Thoracic aorta (tissue), 2 donors: ENCODE results near the gene WSB2. TPM values are rescaled to one million over a fixed set of nuclear protein-coding genes. Genes with fewer than 3 reads are reported as not detected.

Experiments used
- ATAC-seq: fragments of 150-250 bp; one replicate; pipeline ENCODE4 v1.8.0; 2017; ENCODE audit warnings: low read depth; ENCODE audit not compliant: insufficient number of reproducible peaks, low FRiP score
- DNase-seq: peaks from one replicate; pipeline ENCODE4 v3.0.0-alpha.2; 2020; ENCODE audit warnings: low spot score
- H3K27ac ChIP-seq, 2 donors: fragments of 200-600 bp; sonication (generic); 1 replicate in 1 of 2; 2 replicates in 1 of 2; pipeline ENCODE4 v1.5.1; 2016; ENCODE audit warnings: mild to moderate bottlenecking in 2 of 2, moderate library complexity in 2 of 2
- H3K27me3 ChIP-seq: fragments of 200-600 bp; sonication (generic); replicated peaks from 2 replicates; pipeline ENCODE4 v1.6.0; 2016; ENCODE audit warnings: mild to moderate bottlenecking; ENCODE audit not compliant: insufficient read depth
- H3K36me3 ChIP-seq: fragments of 200-600 bp; sonication (generic); one replicate; pipeline ENCODE4 v1.5.1; 2016
- H3K4me1 ChIP-seq, 2 donors: fragments of 200-600 bp; sonication (generic); 1 replicate in 1 of 2; 2 replicates in 1 of 2; pipeline versions ENCODE4 v1.5.1 to v1.6.0; 2016; ENCODE audit warnings: low read depth in 2 of 2, mild to moderate bottlenecking in 1 of 2; ENCODE audit not compliant: control insufficient read depth in 1 of 2
- H3K4me3 ChIP-seq: fragments of 200-600 bp; sonication (generic); 2 replicates; pipeline ENCODE4 v1.5.1; 2016; ENCODE audit warnings: mild to moderate bottlenecking
- H3K9me3 ChIP-seq: fragments of 200-600 bp; sonication (generic); 2 replicates; pipeline ENCODE4 v1.5.1; 2016
- total RNA-seq, 2 donors: library from RNA; depleted of rRNA; stranded (reverse); fragments of >200 nt; gene quantifications; one replicate each; pipeline versions ENCODE4 v1.1.0 to v1.2.3, GENCODE V29; 2016
- TF ChIP-seq, protein P1 (sequence below): fragments of 200-600 bp; sonication (generic); IDR thresholded peaks from one replicate; pipeline ENCODE4 v1.5.1; 2019; ENCODE audit warnings: antibody characterized with exemption

The WSB2 gene
- total RNA-seq, 2 donors from 2014 or later: 88.9 to 95.1 TPM

GRCh38 chr12:118070650-118071049 is 9.7 kb upstream of the WSB2 start:
- Histone ChIP-seq H3K9me3 (no peaks in the 10 kb centered on the region), H3K27ac (no peak overlapping the region), H3K4me3 (no peak overlapping the region), H3K27me3 (no peaks in the 10 kb centered on the region), H3K36me3 (no peaks in the 10 kb centered on the region), H3K4me1 (no peaks in the 10 kb centered on the region)
- DNase-seq (no peak), ATAC-seq (no peak)
- TF ChIP-seq, protein P1, sequence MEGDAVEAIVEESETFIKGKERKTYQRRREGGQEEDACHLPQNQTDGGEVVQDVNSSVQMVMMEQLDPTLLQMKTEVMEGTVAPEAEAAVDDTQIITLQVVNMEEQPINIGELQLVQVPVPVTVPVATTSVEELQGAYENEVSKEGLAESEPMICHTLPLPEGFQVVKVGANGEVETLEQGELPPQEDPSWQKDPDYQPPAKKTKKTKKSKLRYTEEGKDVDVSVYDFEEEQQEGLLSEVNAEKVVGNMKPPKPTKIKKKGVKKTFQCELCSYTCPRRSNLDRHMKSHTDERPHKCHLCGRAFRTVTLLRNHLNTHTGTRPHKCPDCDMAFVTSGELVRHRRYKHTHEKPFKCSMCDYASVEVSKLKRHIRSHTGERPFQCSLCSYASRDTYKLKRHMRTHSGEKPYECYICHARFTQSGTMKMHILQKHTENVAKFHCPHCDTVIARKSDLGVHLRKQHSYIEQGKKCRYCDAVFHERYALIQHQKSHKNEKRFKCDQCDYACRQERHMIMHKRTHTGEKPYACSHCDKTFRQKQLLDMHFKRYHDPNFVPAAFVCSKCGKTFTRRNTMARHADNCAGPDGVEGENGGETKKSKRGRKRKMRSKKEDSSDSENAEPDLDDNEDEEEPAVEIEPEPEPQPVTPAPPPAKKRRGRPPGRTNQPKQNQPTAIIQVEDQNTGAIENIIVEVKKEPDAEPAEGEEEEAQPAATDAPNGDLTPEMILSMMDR: no peak

DNA sequence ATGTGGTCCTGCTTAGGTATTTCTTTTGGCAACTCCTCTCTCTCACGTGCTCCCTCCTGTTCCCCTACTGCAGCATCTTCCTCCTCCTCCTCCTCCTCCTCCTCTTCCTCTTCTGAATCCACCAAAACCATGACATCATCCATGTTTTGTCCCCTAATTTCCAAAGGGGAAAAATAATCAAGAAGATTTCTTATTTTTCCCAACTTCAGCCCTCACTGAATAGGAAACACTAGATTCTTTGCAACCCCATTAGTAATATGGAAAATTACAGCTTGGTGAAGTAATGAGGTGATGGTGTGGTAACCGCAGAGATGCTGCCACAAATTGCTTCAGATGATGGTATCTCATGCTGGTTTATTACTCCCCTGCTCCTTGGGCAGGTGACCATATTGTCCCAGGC is 7.5 kb upstream of the WSB2 start:
- Histone ChIP-seq H3K27ac (no peak overlapping the region), H3K4me1 (peaks cover 12 to 16% of the 10 kb centered on the region in 2 donors), H3K36me3 (no peaks in the 10 kb centered on the region), H3K4me3 (no peak overlapping the region), H3K9me3 (no peaks in the 10 kb centered on the region), H3K27me3 (no peaks in the 10 kb centered on the region)
- DNase-seq: no peak
- TF ChIP-seq, protein P1: no peak
- no peak for ATAC-seq

DNA sequence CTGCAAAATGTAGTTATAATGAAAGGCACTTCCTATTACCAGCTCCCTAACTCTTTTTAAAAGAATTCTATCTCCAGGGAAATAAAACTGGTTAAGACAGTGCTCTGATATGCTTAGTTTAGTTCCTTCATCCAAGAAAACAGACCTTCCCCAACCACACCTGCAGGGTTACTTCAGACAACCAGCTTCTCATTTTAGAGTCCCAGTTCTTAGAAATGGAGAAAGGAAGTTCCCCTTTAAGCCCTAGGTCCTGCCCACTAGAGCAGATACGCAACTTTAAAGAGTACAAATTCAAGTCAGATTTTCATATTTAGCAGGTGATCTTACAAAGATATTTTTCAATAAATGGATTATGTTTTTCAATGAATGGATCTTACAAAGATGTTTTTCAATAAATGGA is 4.4 kb upstream of the WSB2 start:
- DNase-seq: no peak
- Histone ChIP-seq H3K9me3 (no peaks in the 10 kb centered on the region), H3K4me1 (peaks cover 17 to 25% of the 10 kb centered on the region in 2 donors), H3K4me3 (peak overlapping the region; percentile 40), H3K27ac (peak overlapping the region in 1 of 2 donors; percentile 14), H3K36me3 (no peaks in the 10 kb centered on the region), H3K27me3 (no peaks in the 10 kb centered on the region)
- ATAC-seq: no peak
- TF ChIP-seq, protein P1: no peak

DNA sequence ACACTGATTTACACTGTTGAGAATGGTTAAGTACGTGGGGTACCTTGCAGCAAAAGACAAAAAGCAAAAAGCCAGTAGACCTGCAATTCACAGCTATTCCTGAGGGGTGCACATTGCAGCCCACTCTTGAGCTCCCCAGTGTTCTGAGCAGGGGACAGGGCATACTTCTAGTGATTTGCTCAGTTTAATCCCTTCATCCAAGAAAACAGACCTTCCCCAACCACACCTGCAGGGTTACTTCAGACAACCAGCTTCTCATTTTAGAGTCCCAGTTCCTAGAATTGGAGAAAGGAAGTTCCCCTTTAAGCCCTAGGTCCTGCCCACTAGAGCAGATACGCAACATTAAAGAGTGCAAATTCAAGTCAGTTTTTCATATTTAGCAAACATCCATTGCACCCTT is 3.6 kb upstream of the WSB2 start:
- H3K4me1 ChIP-seq: peaks cover 22 to 32% of the 10 kb centered on the region in 2 donors
- H3K27me3 ChIP-seq: no peaks in the 10 kb centered on the region
- no peaks in the 10 kb centered on the region for H3K36me3 ChIP-seq
- ATAC-seq: no peak
- TF ChIP-seq, protein P1: peak; percentile 25
- H3K4me3 ChIP-seq: peak overlapping the region; percentile 40
- H3K9me3 ChIP-seq: no peaks in the 10 kb centered on the region
- H3K27ac ChIP-seq: peak overlapping the region in 1 of 2 donors; percentile 14
- no peak for DNase-seq

GRCh38 chr12:118063576-118064391 is 2.8 kb upstream of the WSB2 start:
- Histone ChIP-seq H3K27ac (no peak overlapping the region), H3K4me1 (peaks cover 28 to 41% of the 10 kb centered on the region in 2 donors), H3K9me3 (no peaks in the 10 kb centered on the region), H3K36me3 (no peaks in the 10 kb centered on the region), H3K27me3 (no peaks in the 10 kb centered on the region), H3K4me3 (no peak overlapping the region)
- no peak for ATAC-seq
- TF ChIP-seq, protein P1: no peak
- no peak for DNase-seq
